ENCODE results near the gene PPP1R2.

The PPP1R2 gene

GRCh38 chr3:195466251-195466650, 76.9 kb downstream of the PPP1R2 start:
- Histone ChIP-seq H3K27ac (ENCODE audit: low read length) (no peak overlapping the region), H3K4me1 (ENCODE audit: insufficient read depth, low read length) (no peaks in the 10 kb centered on the region), H3K4me3 (ENCODE audit: low read depth in 1 of 2, low read length in 2 of 2) (no peak overlapping the region), H2AFZ (ENCODE audit: low read depth, low read length) (no peak overlapping the region), H3K36me3 (ENCODE audit: insufficient read depth, low read length) (no peaks in the 10 kb centered on the region), H3K9ac (ENCODE audit: low read depth, low read length) (no peak overlapping the region), H3K4me2 (ENCODE audit: insufficient read depth, low read length) (no peak overlapping the region), H3K9me3 (ENCODE audit: insufficient read depth, low read length, severe bottlenecking) (peaks cover 5% of the 10 kb centered on the region), H4K20me1 (ENCODE audit: insufficient read depth, low read length) (no peaks in the 10 kb centered on the region), H3K27me3 (ENCODE audit: insufficient read depth, low read length, poor library complexity) (no peaks in the 10 kb centered on the region), H3K79me2 (ENCODE audit: insufficient read depth, low read length) (no peaks in the 10 kb centered on the region)
- TF ChIP-seq EZH2 (IDR thresholded peaks at IDR 0.05; ENCODE audit: borderline replicate concordance, low read depth, low read length, severe bottlenecking) (no peak), CTCF (IDR thresholded peaks at IDR 0.05; ENCODE audit: borderline replicate concordance, extremely low read depth, low read length, poor library complexity, severe bottlenecking) (no peak)
- no peak for ATAC-seq (ENCODE audit: insufficient read depth, low read depth)
- no peak for DNase-seq

All from DND-41 (cell line).